ENCODE measurements around the gene PARP1.

The PARP1 gene

GRCh38 chr1:226371866-226372490 lies 35.9 kb downstream of the PARP1 start:
- DNase-seq = no peak

GRCh38 chr1:226371027-226371694 lies 36.7 kb downstream of the PARP1 start:
- no peak for DNase-seq

- DNase-seq = no peak
Observed at GRCh38 chr1:226370144-226370923, 37.6 kb downstream of the PARP1 start.

- no peak for DNase-seq
Observed at GRCh38 chr1:226369110-226369509, 38.8 kb downstream of the PARP1 start.

- DNase-seq = no peak
Observed at GRCh38 chr1:226366290-226366689, 41.6 kb downstream of the PARP1 start.

GRCh38 chr1:226365831-226366231 lies 42.1 kb downstream of the PARP1 start:
- DNase-seq = no peak

GRCh38 chr1:226364901-226365565 lies 42.9 kb downstream of the PARP1 start:
- DNase-seq = no peak

- DNase-seq = no peak
Observed at GRCh38 chr1:226364514-226364899, 43.4 kb downstream of the PARP1 start.

GRCh38 chr1:226363801-226364513 lies 43.9 kb downstream of the PARP1 start:
- no peak for DNase-seq

GRCh38 chr1:226362891-226363447 lies 44.9 kb downstream of the PARP1 start:
- no peak for DNase-seq

GRCh38 chr1:226362361-226362760 lies 45.5 kb downstream of the PARP1 start:
- no peak for DNase-seq

GRCh38 chr1:226360106-226360746 lies 47.7 kb downstream of the PARP1 start:
- DNase-seq = no peak

- DNase-seq = no peak
Observed at GRCh38 chr1:226357416-226357815, 50.5 kb downstream of the PARP1 start.

- DNase-seq = no peak
Observed at GRCh38 chr1:226355669-226356551, 52.0 kb downstream of the PARP1 start.

GRCh38 chr1:226355016-226355415 lies 52.9 kb downstream of the PARP1 start:
- no peak for DNase-seq

GRCh38 chr1:226353698-226354525 lies 54.0 kb downstream of the PARP1 start:
- DNase-seq = no peak

- no peak for DNase-seq
Observed at GRCh38 chr1:226351709-226352108, 56.2 kb downstream of the PARP1 start.

- no peak for DNase-seq
Observed at GRCh38 chr1:226350519-226350865, 57.4 kb downstream of the PARP1 start.

- no peak for DNase-seq
Observed at GRCh38 chr1:226349801-226350518, 57.9 kb downstream of the PARP1 start.

Measured in T-helper 1 cell (primary cell).